Transverse colon (tissue), 4 donors: Measurements from ENCODE around the gene TMBIM6. TPM values are rescaled to one million over a fixed set of nuclear protein-coding genes. Genes with fewer than 3 reads are reported as not detected.
"Not testable (repeated sequence)": the region's sequence is repeated elsewhere in the genome, so short reads cannot be mapped to it uniquely, and the experiment has no call there.

Experiments used
- DNase-seq: peaks from one replicate; pipeline ENCODE4 v3.0.0-alpha.2; 2019
- H3K27ac ChIP-seq, 4 donors: fragments of 200-600 bp; sonication (generic); 2 replicates each; pipeline ENCODE4 v1.5.1; 2016 to 2018; ENCODE audit warnings: inconsistent platforms in 4 of 4
- H3K27me3 ChIP-seq: fragments of 200-600 bp; sonication (generic); 2 replicates; pipeline ENCODE4 v1.5.1; 2017; ENCODE audit warnings: inconsistent platforms
- H3K36me3 ChIP-seq, 4 donors: fragments of 200-600 bp; sonication (generic); 2 replicates each; pipeline ENCODE4 v1.5.1; 2017 to 2019; ENCODE audit warnings: inconsistent platforms in 4 of 4
- H3K4me1 ChIP-seq, 4 donors: fragments of 200-600 bp; sonication (generic); 2 replicates each; pipeline ENCODE4 v1.5.1; 2017 to 2020; ENCODE audit warnings: inconsistent platforms in 4 of 4
- H3K4me3 ChIP-seq, 4 donors: fragments of 200-600 bp; sonication (generic); 1 replicate in 1 of 4; 2 replicates in 3 of 4; pipeline versions ENCODE4 v1.5.1 to v1.6.1; 2017 to 2019; ENCODE audit warnings: inconsistent platforms in 4 of 4
- H3K9me3 ChIP-seq, 2 donors: fragments of 200-600 bp; sonication (generic); 2 replicates each; pipeline ENCODE4 v1.5.1; 2017 to 2019; ENCODE audit warnings: inconsistent platforms in 2 of 2
- CTCF ChIP-seq, 5 experiments: fragments of 200-600 bp in 3 of 5; fragments of 450-650 bp in 2 of 5; sonication (generic) in 3 of 5; IDR thresholded peaks; 1 replicate in 2 of 5; 2 replicates in 3 of 5; pipeline ENCODE4 v1.5.1; 2016 to 2017; ENCODE audit warnings: antibody characterized with exemption in 5 of 5, inconsistent platforms in 3 of 5, mild to moderate bottlenecking in 2 of 5, moderate library complexity in 1 of 5
- EP300 ChIP-seq: sonication (generic); formaldehyde crosslinking; IDR thresholded peaks from one replicate; pipeline ENCODE4 v1.6.1; 2017; ENCODE audit warnings: antibody characterized with exemption, low read depth
- POLR2A ChIP-seq: fragments of 450-650 bp; IDR thresholded peaks from one replicate; pipeline ENCODE4 v1.6.1; 2016; ENCODE audit warnings: antibody characterized with exemption, mild to moderate bottlenecking, moderate library complexity
- POLR2AphosphoS5 ChIP-seq, 3 donors: sonication (generic); formaldehyde crosslinking; IDR thresholded peaks; one replicate each; pipeline ENCODE4 v1.6.1; 2016; ENCODE audit warnings: antibody characterized with exemption in 3 of 3
- whole genome bisulfite sequencing, 2 donors: methylation state at CpG; one replicate each; pipeline ENCODE4 v1.1.5; 2018; ENCODE audit warnings: low coverage in 1 of 2; 5-methylcytosine and 5-hydroxymethylcytosine counted together
- in situ Hi-C, 4 donors: fragments of 200-750 bp; cut with MboI; loops; one replicate each; pipeline versions ENCODE4 v1.15.0 to v1.15.1; 2017; ENCODE audit warnings: low sequenced_read_pairs in 3 of 4, low pct_ligation_motif_present in 1 of 4, low pct_unique_long_range_greater_than_20kb in 1 of 4
- intact Hi-C: fragments of 100-400 bp; cut with DNase I; formaldehyde crosslinking; loops from one replicate; pipeline ENCODE4 v1.15.1; 2023; ENCODE audit warnings: low total_unique reads
- total RNA-seq, 4 donors: library from RNA; depleted of rRNA; stranded (reverse); fragments of >200 nt; gene quantifications; one replicate each; pipeline ENCODE4 v1.1.0, GENCODE V29; 2016

The TMBIM6 gene
- total RNA-seq, 4 donors from 2014 or later = 234 to 709 (median 558) TPM

GRCh38 chr12:49716553-49716952 is 24.8 kb upstream of the TMBIM6 start:
- WGBS, 2 donors = 42% methylated on average over 2 of the region's 2 CpGs; no CpG with 5 or more reads in 1 of the 2 donors
- TF ChIP-seq POLR2AphosphoS5 (IDR thresholded peaks at IDR 0.05) (no peak), CTCF (IDR thresholded peaks at IDR 0.05) (no peak), EP300 (no peak), POLR2A (no peak)
- Histone ChIP-seq H3K27ac (no peak overlapping the region), H3K4me1 (no peaks in the 10 kb centered on the region), H3K9me3 (no peaks in the 10 kb centered on the region), H3K4me3 (no peak overlapping the region), H3K27me3 (peaks cover 52% of the 10 kb centered on the region), H3K36me3 (no peaks in the 10 kb centered on the region)
- intact Hi-C loops = no loop called here
- in situ Hi-C loops = no loop called here
- no peak for DNase-seq

GRCh38 chr12:49717800-49718199 is 23.6 kb upstream of the TMBIM6 start:
- intact Hi-C loops, H3K9me3 ChIP-seq, H3K36me3 ChIP-seq, H3K27ac ChIP-seq, in situ Hi-C loops, H3K4me1 ChIP-seq, H3K4me3 ChIP-seq, DNase-seq: not testable (repeated sequence)
- 85 to 100% methylated on average over 1 to 3 of the region's 3 CpGs for WGBS, 2 donors
- H3K27me3 ChIP-seq = peaks cover 46% of the 10 kb centered on the region

GRCh38 chr12:49720214-49720613 is 21.1 kb upstream of the TMBIM6 start:
- in situ Hi-C loops = no loop called here
- DNase-seq = no peak

GRCh38 chr12:49721355-49721754 is 20.0 kb upstream of the TMBIM6 start:
- H3K9me3 ChIP-seq, H3K4me1 ChIP-seq, H3K36me3 ChIP-seq, H3K4me3 ChIP-seq, H3K27ac ChIP-seq, DNase-seq, in situ Hi-C loops, intact Hi-C loops: not testable (repeated sequence)
- 86% methylated on average over 3 of the region's 3 CpGs; no CpG with 5 or more reads in 1 of the 2 donors for WGBS, 2 donors
- H3K27me3 ChIP-seq = peaks cover 36% of the 10 kb centered on the region

More at GRCh38 chr12:49720214-49720613, 21.1 kb upstream of the TMBIM6 start:
- intact Hi-C loops = no loop called here
- TF ChIP-seq EP300 (no peak), POLR2A (no peak), POLR2AphosphoS5 (IDR thresholded peaks at IDR 0.05) (no peak), CTCF (IDR thresholded peaks at IDR 0.05) (no peak)
- 40 to 50% methylated on average over 1 of the region's 1 CpG for WGBS, 2 donors
- no peak overlapping the region for H3K4me3 ChIP-seq
- no peaks in the 10 kb centered on the region for H3K36me3 ChIP-seq
- H3K9me3 ChIP-seq = no peaks in the 10 kb centered on the region
- no peaks in the 10 kb centered on the region for H3K4me1 ChIP-seq
- peaks cover 42% of the 10 kb centered on the region for H3K27me3 ChIP-seq
- no peak overlapping the region for H3K27ac ChIP-seq

GRCh38 chr12:49728446-49728845 is 12.9 kb upstream of the TMBIM6 start:
- no peak for TF ChIP-seq POLR2AphosphoS5 (IDR thresholded peaks at IDR 0.05)
- TF ChIP-seq POLR2A = no peak
- no peak for TF ChIP-seq EP300
- TF ChIP-seq CTCF (IDR thresholded peaks at IDR 0.05) = no peak
- Histone ChIP-seq H3K27me3 (peaks cover 26% of the 10 kb centered on the region), H3K4me3 (no peak overlapping the region), H3K4me1 (no peaks in the 10 kb centered on the region), H3K9me3 (no peaks in the 10 kb centered on the region), H3K27ac (no peak overlapping the region), H3K36me3 (no peaks in the 10 kb centered on the region)
- in situ Hi-C loops (no loop called here), intact Hi-C loops (no loop called here)
- whole genome bisulfite sequencing, 2 donors = 88 to 89% methylated on average over 3 of the region's 3 CpGs
- no peak for DNase-seq
